GM18508 (cell line): ENCODE measurements around the gene TEX19.
"Not testable (repeated sequence)": the region's sequence is repeated elsewhere in the genome, so short reads cannot be mapped to it uniquely, and the experiment has no call there.

ENCODE experiments used
- ATAC-seq: cut with Tn5 transposase; IDR thresholded peaks from one replicate; pipeline ENCODE4 v1.9.1; 2021; ENCODE audit warnings: moderate number of reproducible peaks; ENCODE audit not compliant: insufficient read depth, unreplicated experiment

TEX19 gene

DNA sequence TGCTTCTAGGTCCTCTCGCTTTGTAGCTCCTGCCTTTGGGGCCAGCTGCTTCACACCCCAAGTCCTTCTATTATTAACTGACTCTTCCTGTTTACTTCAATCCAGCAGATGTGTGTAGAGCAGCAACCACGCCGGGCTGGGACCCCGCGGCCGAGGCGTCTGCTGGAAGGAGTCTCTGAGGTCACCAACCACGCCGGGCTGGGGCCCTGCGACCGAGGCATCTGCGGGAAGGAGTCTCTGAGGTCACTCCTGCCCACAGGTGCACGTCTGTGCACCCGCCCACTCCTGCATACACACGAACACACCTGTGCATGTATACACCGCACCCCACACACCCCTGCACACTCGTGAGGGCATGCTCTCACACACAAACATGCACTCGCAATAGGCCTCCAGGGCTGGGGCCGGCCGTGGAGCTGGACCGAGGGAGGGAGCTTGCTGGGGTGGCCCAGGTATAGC is 7.8 kb upstream of the TEX19 start:
- no peak for ATAC-seq

- ATAC-seq = no peak
These were observed 7.1 kb upstream of the TEX19 start for GRCh38 chr17:82351713-82352488.

GRCh38 chr17:82353484-82353883 is 5.6 kb upstream of the TEX19 start:
- no peak for ATAC-seq

DNA sequence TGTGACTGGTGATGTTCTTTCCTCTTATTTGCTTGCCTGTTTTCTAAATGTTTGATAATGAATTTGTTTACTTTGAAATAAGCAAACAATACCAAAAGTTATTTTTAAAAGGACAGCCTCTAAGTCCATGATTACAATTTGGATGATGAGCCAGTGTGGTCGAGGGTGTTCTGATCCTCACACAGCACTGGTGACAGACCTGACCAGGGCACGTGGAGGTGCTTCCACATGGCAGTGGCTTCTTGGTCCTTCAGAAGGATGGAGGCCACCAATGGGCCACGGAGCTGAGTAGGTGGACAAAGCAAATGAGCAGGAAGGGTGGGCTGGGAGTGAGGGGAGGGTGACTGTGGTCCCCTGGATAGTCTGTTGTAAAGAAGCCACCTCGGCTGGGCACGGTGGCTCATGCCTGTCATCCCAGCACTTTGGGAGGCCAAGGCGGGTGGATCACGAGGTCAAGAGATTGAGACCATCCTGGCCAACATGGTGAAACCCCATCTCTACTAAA is 4.2 kb upstream of the TEX19 start:
- no peak for ATAC-seq

- no peak for ATAC-seq
These were observed 3.1 kb upstream of the TEX19 start for GRCh38 chr17:82355770-82356427.

- no peak for ATAC-seq
These were observed 2.1 kb upstream of the TEX19 start for GRCh38 chr17:82356845-82357355.

DNA sequence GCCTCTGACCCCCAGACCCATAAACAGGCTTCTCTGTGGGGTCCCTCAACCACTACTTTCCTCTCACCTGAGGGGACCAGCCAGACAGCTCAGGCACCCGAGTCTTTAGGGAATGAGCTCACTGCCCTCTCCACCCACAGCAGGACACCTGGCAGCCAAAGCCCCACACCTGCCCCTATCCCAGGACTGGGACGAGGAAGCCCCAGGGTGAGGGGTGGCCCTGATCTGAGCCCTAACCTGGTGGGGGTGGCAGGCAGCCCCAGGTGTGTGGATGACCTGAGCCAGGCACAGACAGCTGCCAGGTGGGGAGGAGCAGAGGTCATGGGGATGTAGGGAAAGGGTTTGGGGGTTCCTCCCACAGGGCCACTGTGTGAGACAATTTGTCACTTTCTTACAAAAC is 1.7 kb upstream of the TEX19 start:
- no peak for ATAC-seq

DNA sequence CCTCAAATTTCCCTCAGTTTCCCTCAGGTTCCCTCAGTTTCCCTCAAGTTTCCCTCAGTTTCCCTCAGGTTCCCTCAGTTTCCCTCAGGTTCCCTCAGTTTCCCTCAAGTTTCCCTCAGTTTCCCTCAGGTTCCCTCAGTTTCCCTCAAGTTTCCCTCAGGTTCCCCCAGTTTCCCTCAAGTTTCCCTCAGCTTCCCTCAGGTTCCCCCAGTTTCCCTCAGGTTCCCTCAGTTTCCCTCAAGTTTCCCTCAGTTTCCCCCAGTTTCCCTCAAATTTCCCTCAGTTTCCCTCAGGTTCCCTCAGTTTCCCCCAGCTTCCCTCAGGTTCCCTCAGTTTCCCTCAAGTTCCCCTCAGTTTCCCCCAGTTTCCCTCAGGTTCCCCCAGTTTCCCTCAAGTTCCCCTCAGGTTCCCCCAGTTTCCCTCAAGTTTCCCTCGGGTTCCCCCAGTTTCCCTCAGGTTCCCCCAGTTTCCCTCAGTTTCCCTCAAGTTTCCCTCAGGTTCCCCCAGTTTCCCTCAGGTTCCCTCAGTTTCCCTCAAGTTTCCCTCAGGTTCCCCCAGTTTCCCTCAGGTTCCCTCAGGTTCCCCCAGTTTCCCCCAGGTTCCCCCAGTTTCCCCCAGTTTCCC is 516 bp downstream of the TEX19 start:
- ATAC-seq = not testable (repeated sequence)

- ATAC-seq = no peak
These were observed 3.0 kb downstream of the TEX19 start for GRCh38 chr17:82361885-82362633.

GRCh38 chr17:82365606-82366295 is 6.7 kb downstream of the TEX19 start:
- ATAC-seq = no peak

DNA sequence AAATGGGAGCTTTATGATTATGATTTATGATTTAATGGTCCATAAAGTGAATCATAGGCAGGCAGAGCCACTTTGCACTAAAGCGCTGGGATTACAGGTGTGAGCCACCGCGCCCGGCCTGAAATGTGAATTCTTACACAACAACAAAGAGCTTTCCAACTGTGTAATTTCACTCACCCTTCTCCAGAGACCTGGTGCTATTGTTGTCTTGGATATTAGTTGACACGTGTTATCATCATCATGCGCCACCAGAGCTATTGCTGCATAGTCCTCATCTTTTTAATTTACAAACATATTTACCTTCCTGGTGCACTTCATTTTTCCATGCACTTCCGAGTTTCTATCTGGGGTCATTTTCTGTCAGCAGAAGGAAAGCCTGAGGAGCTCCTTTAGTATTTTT is 7.7 kb downstream of the TEX19 start:
- no peak for ATAC-seq

- ATAC-seq = no peak
These were observed 8.9 kb downstream of the TEX19 start for GRCh38 chr17:82367724-82368524.

DNA sequence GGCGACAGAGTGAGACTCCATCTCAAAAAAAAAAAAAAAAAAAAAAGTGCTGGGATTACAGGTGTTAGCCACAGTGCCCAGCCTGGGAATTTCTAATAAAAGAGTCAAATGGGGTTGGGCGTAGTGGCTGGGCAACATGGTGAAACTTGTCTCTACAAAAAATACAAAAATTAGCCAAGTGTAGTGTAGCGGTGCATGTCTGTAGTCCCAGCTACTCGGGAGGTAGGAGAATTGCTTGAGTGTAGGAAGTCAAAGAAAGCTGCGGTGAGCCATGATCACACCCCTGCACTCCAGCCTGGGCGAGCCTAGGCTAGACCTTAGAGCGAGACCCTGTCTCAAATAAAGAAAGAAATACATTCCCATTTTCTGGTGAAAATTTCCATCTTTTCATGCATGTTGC is 10.2 kb downstream of the TEX19 start:
- ATAC-seq = no peak

- no peak for ATAC-seq
These were observed 11.7 kb downstream of the TEX19 start for GRCh38 chr17:82370471-82371332.

DNA sequence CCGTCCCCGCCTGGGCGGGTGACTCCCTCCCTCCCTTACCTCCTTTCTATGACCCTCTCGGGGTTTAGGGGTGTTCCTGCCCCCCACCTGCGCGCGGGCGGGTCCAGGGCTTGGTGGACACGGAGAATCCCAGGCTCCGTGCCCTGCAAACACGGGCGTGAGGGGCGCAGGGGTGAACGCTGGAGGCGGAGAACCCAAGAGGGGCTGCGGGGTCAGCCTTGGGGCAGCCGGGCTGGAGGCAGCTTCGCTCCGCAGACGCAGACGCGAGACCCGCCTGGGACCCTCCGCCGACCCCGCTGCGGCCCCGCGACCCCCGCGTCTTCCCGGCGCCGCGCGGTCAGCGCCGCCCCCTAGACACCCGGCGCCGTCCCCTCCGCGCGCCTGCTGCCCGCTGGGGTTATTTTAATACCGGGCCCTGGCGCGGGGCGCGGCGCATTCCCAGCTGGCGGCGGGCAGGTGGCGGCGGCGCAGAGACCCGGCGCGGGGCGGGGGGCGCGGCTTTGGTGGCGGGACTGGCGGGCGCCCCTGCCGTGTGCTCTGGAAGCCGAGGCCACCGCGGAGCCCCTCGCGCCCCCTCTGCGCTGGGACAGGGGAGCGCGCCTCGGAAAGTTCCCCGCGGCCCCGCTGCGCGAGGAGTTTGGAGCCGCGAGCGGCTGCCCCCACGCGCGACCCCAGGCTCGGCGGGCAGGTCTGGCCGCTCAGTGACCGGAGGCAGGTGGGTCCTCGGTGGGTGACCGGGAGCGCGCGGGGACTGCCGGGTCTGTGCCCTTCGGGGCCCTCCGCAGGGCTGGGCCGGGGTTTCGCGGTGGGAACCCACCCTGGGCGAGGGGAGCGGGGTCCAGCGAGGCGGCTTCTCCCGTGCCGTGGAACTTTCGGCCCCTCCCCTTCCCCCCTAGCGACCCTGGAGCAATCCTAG is 12.5 kb downstream of the TEX19 start, which contains the start of gene UTS2R:
UTS2R (plus strand) TSS at position 433 of the 916 bp plus-strand sequence. CDS start 2,560 bp downstream, outside the sequence.
- ATAC-seq = no peak

GRCh38 chr17:82372249-82373071 is 13.4 kb downstream of the TEX19 start:
- no peak for ATAC-seq
